Ovary (tissue), 10 donors: Measurements from ENCODE around the gene PDE3B. TPM values are rescaled to one million over a fixed set of nuclear protein-coding genes. Genes with fewer than 3 reads are reported as not detected.
"Not testable (repeated sequence)": the region's sequence is repeated elsewhere in the genome, so short reads cannot be mapped to it uniquely, and the experiment has no call there.

Experiments
- DNase-seq, 5 donors: peaks; one replicate each; pipeline ENCODE4 v3.0.0-alpha.2; 2019 to 2020
- H3K27ac ChIP-seq, 2 donors: fragments of 200-600 bp; one replicate each; pipeline versions ENCODE4 v1.5.1 to v1.8.0; 2019 to 2022
- H3K27me3 ChIP-seq: fragments of 200-600 bp; one replicate; pipeline ENCODE4 v1.8.0; 2022
- H3K36me3 ChIP-seq: fragments of 200-600 bp; sonication (generic); one replicate; pipeline ENCODE4 v1.5.1; 2019
- H3K4me1 ChIP-seq: one replicate; pipeline ENCODE4 v1.8.1; 2013; ENCODE audit warnings: mild to moderate bottlenecking, moderate library complexity; ENCODE audit not compliant: insufficient read depth
- H3K4me3 ChIP-seq: fragments of 200-600 bp; sonication (generic); one replicate; pipeline ENCODE4 v1.5.1; 2017
- H3K9me3 ChIP-seq, 2 donors: fragments of 200-600 bp in 1 of 2; sonication (generic) in 1 of 2; one replicate each; pipeline versions ENCODE4 v1.5.1 to v1.8.1; 2013 to 2019; ENCODE audit warnings: mild to moderate bottlenecking in 1 of 2, moderate library complexity in 1 of 2
- CTCF ChIP-seq, 3 donors: fragments of 450-650 bp in 2 of 3; fragments of 200-600 bp in 1 of 3; IDR thresholded peaks; one replicate each; pipeline versions ENCODE4 v1.5.1 to v1.8.0; 2016 to 2022; ENCODE audit warnings: antibody characterized with exemption in 3 of 3, mild to moderate bottlenecking in 1 of 3
- EP300 ChIP-seq: sonication (generic); formaldehyde crosslinking; IDR thresholded peaks from one replicate; pipeline ENCODE4 v1.6.1; 2017; ENCODE audit warnings: antibody characterized with exemption
- POLR2A ChIP-seq: fragments of 450-650 bp; IDR thresholded peaks from one replicate; pipeline ENCODE4 v1.6.1; 2017; ENCODE audit warnings: antibody characterized with exemption, mild to moderate bottlenecking, moderate library complexity
- WGBS, 3 donors: extraction: QIAGEN DNeasy Blood & Tissue Kit in 1 of 3; methylation state at CpG; one replicate each; pipeline versions ENCODE4 v1.1.5 to v1.1.7; 2013 to 2017; 5-methylcytosine and 5-hydroxymethylcytosine counted together
- intact Hi-C, 4 donors: fragments of 100-400 bp; cut with DNase I; formaldehyde crosslinking; loops; one replicate each; pipeline versions ENCODE4 v1.11.0 to v1.15.1; 2022 to 2023
- long read RNA-seq, 3 donors: library from polyadenylated mRNA in 2 of 3; unstranded in 2 of 3; transcript quantifications; one replicate each; pipeline ENCODE4 v2.0.0 and lab custom pipeline, GENCODE V29; 2021 to 2026
- polyA plus RNA-seq, 2 donors: library from polyadenylated mRNA; stranded (reverse); fragments of 200-250 nt in 1 of 2; fragments of 350-450 nt in 1 of 2; fragmentation: Illumina TruSeq in 1 of 2; extraction: RNeasy Lipid Tissue Mini Kit (QIAGEN cat#74804) in 1 of 2; gene quantifications; one replicate each; pipeline ENCODE4 v1.2.3, GENCODE V29; 2013 to 2014
- total RNA-seq, 7 donors: library from RNA; depleted of rRNA in 2 of 7; stranded (reverse); fragments of >200 nt in 2 of 7; fragmentation: NEBNext Ultra II Directional in 3 of 7; extraction: Animal tissue kit (Norgen Biotek cat#: 25700) in 3 of 7; gene quantifications; one replicate each; pipeline versions ENCODE4 v1.1.0 to v1.2.4, GENCODE V29; 2016 to 2023
- donor health status: DM: no; HTN: no; CAD: no; lungs with moderate emphysema.
- donor health status: DM: no; HTN: no; CAD: no.
- donor health status: Bipolar disorder and iron deficiency.
- donor health status: DM: yes; HTN: yes; CAD: no.
- donor health status: DM: no; HTN: no; CAD: no.
- donor health status: DM: yes; HTN: yes; CAD: no.

PDE3B gene
- total RNA-seq (1 to 10 TPM in 5 of 7 donors, under 1 TPM in 2; 0.51 to 5.9 (median 2.1) TPM), polyA plus RNA-seq (under 1 TPM; 0.13 to 0.98 TPM)
- long read RNA-seq, donor 1, result 0 reads
- long read RNA-seq, donor 2, result 0 reads
- long read RNA-seq, donor 3, full-length matches to known transcripts, result 2 of 4 reads
- long read RNA-seq, donor 3, partial matches to known transcripts, result 0 of 4 reads
- long read RNA-seq, donor 3, other reads (novel, unspliced or antisense), result 2 of 4 reads

GRCh38 chr11:14643697-14644225 is at the start of gene PDE3B:
Gene PDE3B, plus strand, starts transcription at chr11:14643804. Its CDS starts 272 bp downstream, at chr11:14644076.
- intact Hi-C loops, result no loop called here
- no peak for TF ChIP-seq CTCF (IDR thresholded peaks at IDR 0.05)
- TF ChIP-seq POLR2A, result no peak
- no peak for TF ChIP-seq EP300
- H3K36me3 ChIP-seq, result no peaks in the 10 kb centered on the region
- no peaks in the 10 kb centered on the region for H3K9me3 ChIP-seq
- peak within 1 kb of the TSS; percentile 42 for H3K4me3 ChIP-seq
- 0 to 1% (median 1%) methylated on average over 46 to 59 of the region's 59 CpGs for WGBS, 3 donors
- peaks cover 4% of the 10 kb centered on the region for H3K4me1 ChIP-seq
- no peaks in the 10 kb centered on the region for H3K27me3 ChIP-seq
- DNase-seq, result peak; percentile 30 to 70 (median 46)
- no peak within 1 kb of the TSS for H3K27ac ChIP-seq

GRCh38 chr11:14595261-14595660 is 48.3 kb upstream of the PDE3B start:
- intact Hi-C loops, H3K27me3 ChIP-seq, H3K36me3 ChIP-seq, H3K4me3 ChIP-seq, H3K9me3 ChIP-seq, H3K27ac ChIP-seq, H3K4me1 ChIP-seq, DNase-seq: not testable (repeated sequence)
- 66 to 81% (median 74%) methylated on average over 1 of the region's 1 CpG for WGBS, 3 donors

- Histone ChIP-seq H3K36me3 (no peaks in the 10 kb centered on the region), H3K4me3 (no peak overlapping the region), H3K4me1 (no peaks in the 10 kb centered on the region), H3K27ac (no peak overlapping the region), H3K27me3 (no peaks in the 10 kb centered on the region), H3K9me3 (no peaks in the 10 kb centered on the region)
- intact Hi-C loops, result no loop called here
- no peak for TF ChIP-seq EP300
- TF ChIP-seq POLR2A, result no peak
- TF ChIP-seq CTCF (IDR thresholded peaks at IDR 0.05), result no peak
- no peak for DNase-seq
Measured at GRCh38 chr11:14607713-14608112, 35.9 kb upstream of the PDE3B start.

GRCh38 chr11:14609902-14610301 is 33.7 kb upstream of the PDE3B start:
- DNase-seq, result no peak
- intact Hi-C loops, result loop anchor here in 1 of 4 donors (5.0 kb wide), 1 partner anchor 87 kb away; no protein-coding TSS in a partner anchor
- no peaks in the 10 kb centered on the region for H3K4me1 ChIP-seq
- H3K27me3 ChIP-seq, result no peaks in the 10 kb centered on the region
- H3K4me3 ChIP-seq, result no peak overlapping the region
- no peaks in the 10 kb centered on the region for H3K9me3 ChIP-seq
- WGBS, 3 donors, result 86 to 100% (median 100%) methylated on average over 1 of the region's 1 CpG
- H3K36me3 ChIP-seq, result no peaks in the 10 kb centered on the region
- TF ChIP-seq POLR2A (no peak), CTCF (IDR thresholded peaks at IDR 0.05) (no peak), EP300 (no peak)
- no peak overlapping the region for H3K27ac ChIP-seq

- H3K27me3 ChIP-seq, result no peaks in the 10 kb centered on the region
- intact Hi-C loops, result loop anchor here in 1 of 4 donors (5.0 kb wide), 1 partner anchor 85 kb away; no protein-coding TSS in a partner anchor
- no peak overlapping the region for H3K4me3 ChIP-seq
- no peaks in the 10 kb centered on the region for H3K4me1 ChIP-seq
- no peaks in the 10 kb centered on the region for H3K36me3 ChIP-seq
- H3K9me3 ChIP-seq, result no peaks in the 10 kb centered on the region
- no peak overlapping the region for H3K27ac ChIP-seq
- DNase-seq, result no peak
- no peak for TF ChIP-seq POLR2A
- TF ChIP-seq EP300, result no peak
- TF ChIP-seq CTCF (IDR thresholded peaks at IDR 0.05), result no peak
Measured at GRCh38 chr11:14611939-14612338, 31.7 kb upstream of the PDE3B start.
